C4-2B (cell line): Measurements from ENCODE around the gene FAM177A1.

Experiments
- CTCF ChIP-seq: fragments of 450-650 bp; conservative IDR thresholded peaks from 2 replicates; pipeline ENCODE4 v1.5.1; 2017; ENCODE audit warnings: mild to moderate bottlenecking
- ZFX ChIP-seq: fragments of 450-650 bp; IDR thresholded peaks from 2 replicates; pipeline ENCODE4 v1.6.1; 2017

- TF ChIP-seq CTCF (no peak), ZFX (no peak)
These were observed 25.4 kb upstream of the FAM177A1 start for GRCh38 chr14:35020713-35021112.
